GM20431 (cell line): ENCODE measurements around the gene MMUT.
"Not testable (repeated sequence)": the region's sequence is repeated elsewhere in the genome, so short reads cannot be mapped to it uniquely, and the experiment has no call there.

Experiments used
- in situ Hi-C: fragments of 300-500 bp; cut with MseI, MboI; formaldehyde crosslinking; loops from one replicate; pipeline ENCODE4 v1.15.0; 2020; ENCODE audit warnings: low sequenced_read_pairs; ENCODE audit not compliant: unreplicated experiment

Gene MMUT

GRCh38 chr6:49462927-49463611, at the start of gene MMUT, which contains the start of gene CENPQ:
Gene MMUT, minus strand, starts transcription at chr6:49463253. Its CDS starts 3,787 bp downstream, at chr6:49459466.
Gene CENPQ, plus strand, starts transcription at chr6:49463370. Its CDS starts 6,807 bp downstream, at chr6:49470177.
- in situ Hi-C loops, result no loop called here

- in situ Hi-C loops, result no loop called here
Observed at GRCh38 chr6:49509342-49509741, 46.3 kb upstream of the MMUT start.

GRCh38 chr6:49506569-49507111, 43.6 kb upstream of the MMUT start:
- in situ Hi-C loops, result no loop called here

DNA sequence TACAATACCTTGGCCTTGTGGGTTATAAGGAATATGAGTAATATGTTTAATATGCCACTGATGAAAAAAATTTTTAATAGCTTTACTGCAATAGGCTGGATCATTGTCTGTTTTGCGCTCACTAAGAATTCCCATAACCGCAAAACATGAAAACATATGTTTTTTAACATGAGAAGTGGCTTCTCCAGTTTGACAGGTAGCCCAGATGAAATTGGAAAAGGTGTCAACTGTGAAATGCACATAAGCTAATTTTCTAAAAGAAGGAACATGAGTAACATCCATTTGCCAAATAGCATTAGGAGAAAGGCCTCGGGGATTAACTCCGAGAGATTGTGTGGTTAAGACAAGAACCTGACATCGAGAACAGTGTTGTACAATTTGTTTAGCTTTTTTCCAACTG, 41.6 kb upstream of the MMUT start:
- in situ Hi-C loops, result no loop called here

- in situ Hi-C loops, result no loop called here
Observed at GRCh38 chr6:49499623-49500022, 36.6 kb upstream of the MMUT start, which contains the start of gene GLYATL3. Gene GLYATL3, plus strand, starts transcription at chr6:49499923. Its CDS starts 12,068 bp downstream, at chr6:49511991.

GRCh38 chr6:49499126-49499525, 36.1 kb upstream of the MMUT start:
- in situ Hi-C loops, result no loop called here

GRCh38 chr6:49497304-49497703, 34.3 kb upstream of the MMUT start:
- in situ Hi-C loops, result no loop called here

DNA sequence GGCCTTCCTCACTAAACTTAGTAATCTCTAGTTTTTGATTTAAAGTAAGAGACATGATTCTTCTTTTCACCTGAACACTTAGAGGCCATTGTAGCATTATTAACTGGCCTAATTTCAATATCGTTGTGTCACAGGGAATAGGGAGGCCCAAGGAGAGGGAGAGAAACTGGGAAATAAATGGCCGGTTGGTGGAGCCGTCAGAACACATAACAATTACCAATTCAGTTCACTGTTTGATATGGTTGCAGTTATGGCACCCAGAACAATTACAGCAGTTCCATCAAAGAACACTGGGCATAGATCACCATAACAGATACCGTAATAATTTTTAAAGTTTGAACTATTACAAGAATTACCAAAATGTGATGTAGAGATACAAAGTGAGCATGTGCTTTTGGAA, 27.6 kb upstream of the MMUT start:
- in situ Hi-C loops, result no loop called here

GRCh38 chr6:49483380-49483779, 20.3 kb upstream of the MMUT start:
- in situ Hi-C loops, result not testable (repeated sequence)

DNA sequence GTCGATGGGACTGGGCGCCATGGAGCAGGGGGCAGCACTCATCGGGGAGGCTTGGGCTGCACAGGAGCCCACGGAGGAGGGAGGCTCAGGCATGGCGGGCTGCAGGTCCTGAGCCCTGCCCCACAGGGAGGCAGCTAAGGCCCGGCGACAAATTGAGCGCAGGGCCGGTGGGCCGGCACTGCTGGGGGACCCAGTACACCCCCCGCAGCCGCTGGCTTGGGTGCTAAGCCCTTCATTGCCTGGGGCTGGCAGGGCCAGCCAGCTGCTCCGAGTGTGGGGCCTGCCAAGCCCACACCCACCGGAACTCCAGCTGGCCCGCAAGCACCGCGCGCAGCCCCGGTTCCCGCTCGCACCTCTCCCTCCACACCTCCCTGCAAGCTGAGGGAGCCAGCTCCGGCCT, 18.8 kb upstream of the MMUT start:
- in situ Hi-C loops, result not testable (repeated sequence)

- in situ Hi-C loops, result no loop called here
Observed at GRCh38 chr6:49479308-49479970, 16.4 kb upstream of the MMUT start.

GRCh38 chr6:49476564-49476963, 13.5 kb upstream of the MMUT start:
- in situ Hi-C loops, result not testable (repeated sequence)

DNA sequence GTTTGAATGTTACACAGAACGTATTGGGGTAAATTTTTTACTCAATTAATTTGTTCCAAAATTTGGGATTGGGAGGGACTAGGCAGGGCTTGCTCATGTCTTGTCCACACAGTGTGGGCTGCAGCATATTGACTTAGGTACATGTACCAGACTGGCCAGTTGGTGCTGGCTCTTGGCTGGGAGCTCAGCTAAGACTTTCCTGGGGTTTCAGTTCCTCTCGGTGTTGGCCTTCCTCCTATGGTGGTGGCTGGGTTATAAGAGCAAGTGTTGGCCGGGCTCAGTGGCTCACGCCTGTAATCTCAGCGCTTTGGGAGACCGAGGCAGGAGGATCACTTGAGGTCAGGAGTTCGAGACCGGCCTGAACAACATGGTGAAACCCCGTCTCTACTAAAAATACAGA, 5.0 kb upstream of the MMUT start:
- in situ Hi-C loops, result no loop called here

DNA sequence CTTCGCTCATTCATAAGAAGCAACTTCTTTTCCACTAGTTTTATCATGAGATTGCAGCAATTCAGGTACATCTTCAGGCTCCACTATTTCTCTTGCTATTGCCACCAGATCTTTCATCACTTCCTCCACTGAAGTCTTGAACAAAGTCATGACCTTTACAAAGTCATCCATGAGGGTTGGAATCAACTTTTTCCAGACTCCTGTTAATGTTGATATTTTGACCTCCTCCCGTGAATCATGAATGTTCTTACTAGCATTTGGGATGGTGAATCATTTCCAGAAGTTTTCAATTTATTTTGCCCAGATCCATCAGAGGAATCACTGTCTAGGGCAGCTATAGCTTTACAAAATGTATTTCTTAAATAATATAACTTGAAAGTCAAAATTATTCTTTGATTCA, 1.6 kb upstream of the MMUT start:
- in situ Hi-C loops, result no loop called here

GRCh38 chr6:49463612-49463967, 537 bp upstream of the MMUT start:
- in situ Hi-C loops, result no loop called here

GRCh38 chr6:49462599-49462926, 490 bp downstream of the MMUT start:
- in situ Hi-C loops, result no loop called here

GRCh38 chr6:49462071-49462470, 982 bp downstream of the MMUT start:
- in situ Hi-C loops, result no loop called here

DNA sequence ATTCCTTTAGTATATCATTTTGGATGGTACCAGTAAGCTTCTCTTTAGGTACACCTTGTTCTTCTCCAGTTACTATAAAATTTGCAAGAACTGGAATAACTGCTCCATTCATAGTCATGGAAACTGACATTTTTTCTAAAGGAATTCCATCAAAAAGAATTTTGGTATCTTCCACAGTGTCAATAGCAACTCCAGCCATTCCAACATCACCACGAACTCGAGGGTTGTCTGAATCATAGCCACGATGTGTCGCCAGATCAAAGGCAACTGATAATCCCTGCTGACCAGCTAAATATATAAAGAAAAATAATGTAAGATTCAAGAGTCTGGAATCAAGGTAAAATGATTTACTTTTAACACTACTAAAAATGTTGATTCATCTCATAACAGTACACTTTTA, 5.3 kb downstream of the MMUT start:
- in situ Hi-C loops, result no loop called here

DNA sequence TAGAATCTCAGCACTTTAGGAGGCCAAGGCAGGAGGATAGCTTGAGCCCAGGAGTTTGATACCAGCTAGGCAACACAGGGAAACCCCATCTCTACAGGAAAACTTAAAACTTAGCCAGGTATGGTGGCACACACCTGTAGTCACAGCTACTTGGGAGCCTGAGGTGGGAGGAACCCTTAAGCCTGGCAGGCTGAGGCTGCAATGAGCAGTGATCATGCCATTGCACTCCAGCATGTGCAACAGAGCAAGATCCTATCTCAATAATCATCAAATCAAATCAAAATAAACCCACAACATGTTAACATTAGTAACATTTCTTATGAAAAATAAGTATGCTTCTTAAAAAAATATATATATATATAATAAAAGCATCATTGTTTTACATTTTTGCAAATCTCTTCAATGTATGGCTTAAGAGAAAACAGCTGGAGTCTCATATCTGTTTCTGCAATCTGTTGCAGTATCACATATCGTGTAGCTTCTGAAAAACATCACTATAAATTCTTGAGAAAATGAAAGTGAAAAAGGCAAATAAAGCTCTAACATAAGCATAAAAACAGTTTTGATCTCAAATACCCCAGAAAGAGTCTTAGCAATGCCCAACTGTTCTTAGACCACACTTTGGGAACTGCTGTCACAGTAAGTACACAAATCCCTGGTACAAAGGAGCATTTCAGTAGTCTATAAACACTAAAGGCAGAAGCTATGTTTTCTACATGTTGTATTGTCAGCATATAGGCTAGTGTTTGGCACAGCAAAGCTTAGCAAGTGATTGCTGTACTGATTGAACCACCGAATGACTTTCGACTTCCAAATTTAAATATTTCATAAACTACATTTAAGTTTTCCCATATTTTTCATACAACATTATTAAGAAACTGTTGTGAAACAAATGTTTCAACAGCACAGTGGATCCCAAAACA, 8.0 kb downstream of the MMUT start:
- in situ Hi-C loops, result no loop called here

DNA sequence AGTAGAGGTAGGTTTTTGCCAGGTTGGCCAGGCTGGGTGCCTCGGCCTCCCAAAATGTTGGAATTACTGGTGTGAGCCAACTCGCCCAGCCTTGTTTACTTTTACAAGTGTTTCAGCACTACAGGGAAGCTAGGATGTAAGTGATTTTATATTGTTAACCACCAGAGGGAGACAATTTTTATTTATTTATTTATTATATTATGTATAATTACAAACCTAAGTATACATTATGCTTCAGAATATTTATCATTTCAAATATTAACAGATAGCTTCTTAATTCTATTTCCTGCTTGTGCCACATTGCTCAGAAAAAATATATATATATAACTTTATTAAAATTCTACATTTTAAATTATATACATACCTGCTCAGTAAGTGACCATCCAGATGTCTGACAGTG, 9.8 kb downstream of the MMUT start:
- in situ Hi-C loops, result no loop called here

- in situ Hi-C loops, result no loop called here
Observed at GRCh38 chr6:49430866-49431265, 32.2 kb downstream of the MMUT start.
